ENCODE data around the gene LARGE1. TPM values are rescaled to one million over a fixed set of nuclear protein-coding genes. Genes with fewer than 3 reads are reported as not detected.

LARGE1 gene
- total and polyA plus RNA-seq, 9 of the 15 experiments (the other 6 are each of a cell fraction or from before 2014, with no cell fraction given) = 0.01 to 0.66 (median 0.14) TPM; not detected in 2

DNA sequence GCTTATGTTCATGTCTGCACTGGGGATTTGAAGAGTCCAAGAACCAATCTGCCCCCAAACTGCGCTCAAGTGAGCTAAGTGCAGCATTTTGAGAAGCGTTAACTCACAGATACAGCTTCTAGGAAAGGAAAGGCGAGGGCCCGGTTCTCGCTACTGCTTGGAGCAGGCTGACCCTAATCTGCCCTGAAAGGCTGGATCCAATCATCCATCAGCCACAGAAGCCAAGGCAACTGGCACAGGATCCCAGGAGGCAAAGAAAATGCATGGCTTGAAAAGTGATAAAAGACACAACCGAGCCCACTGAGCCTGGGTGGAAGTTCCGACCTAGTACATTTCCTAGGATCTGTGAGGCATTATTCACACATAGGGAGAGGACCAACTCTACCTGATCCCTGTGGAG, 174.8 kb downstream of the LARGE1 start:
- in situ Hi-C loops (cut with MboI) = no loop called here
- Histone ChIP-seq H3K9me1 (ENCODE audit: control insufficient read depth, insufficient read depth, low read length) (no peaks in the 10 kb centered on the region), H3K27ac (ENCODE audit: extremely low read depth, low read depth, low read length) (no peak overlapping the region), H3K27me3 (ENCODE audit: control insufficient read depth in 2 of 2, insufficient read depth in 2 of 2, low read length in 2 of 2) (no peaks in the 10 kb centered on the region), H2AFZ (ENCODE audit: low read depth, low read length) (no peak overlapping the region), H3K4me1 (replicated peaks in 1 of 2; ENCODE audit: control insufficient read depth in 2 of 2, insufficient read depth in 2 of 2, low read length in 2 of 2) (no peaks in the 10 kb centered on the region), H4K20me1 (replicated peaks; ENCODE audit: control insufficient read depth, insufficient read depth, low read length) (no peaks in the 10 kb centered on the region), H3K9ac (ENCODE audit: insufficient read depth in 1 of 2, low read depth in 2 of 2, low read length in 2 of 2) (no peak overlapping the region), H3K4me2 (ENCODE audit: insufficient read depth, low read length) (no peak overlapping the region), H3K4me3 (no peak overlapping the region), H3K36me3 (ENCODE audit: control insufficient read depth, insufficient read depth, low read length) (no peaks in the 10 kb centered on the region), H3K79me2 (ENCODE audit: control insufficient read depth, insufficient read depth, low read length) (no peaks in the 10 kb centered on the region), H3K9me3 (replicated peaks; ENCODE audit: control insufficient read depth, insufficient read depth, low read depth, low read length) (no peaks in the 10 kb centered on the region)
- WGBS (ENCODE audit: insufficient coverage, low coverage, missing lambda C conversion rate) = 0% methylated on average over 6 of the region's 7 CpGs
- ChIA-PET CTCF (ENCODE audit: low intra/inter-chr PET ratio) (no interaction called here), POLR2A (no interaction called here)
- intact Hi-C loops (cut with micrococcal nuclease) = no loop called here
- BruUV-seq (replicated peaks) = no TSS peak
- TF ChIP-seq GATAD2B (IDR thresholded peaks at IDR 0.05; ENCODE audit: borderline replicate concordance) = no peak
- no peak for TF ChIP-seq NELFE (IDR thresholded peaks at IDR 0.05; ENCODE audit: insufficient read depth, insufficient read length)
- TF ChIP-seq RBFOX2 (IDR thresholded peaks at IDR 0.05; ENCODE audit: low read depth, low read length) = no peak
- no peak for TF ChIP-seq MAZ (CRISPR knock-in tag; conservative IDR thresholded peaks at IDR 0.05 in 1 of 2, IDR thresholded peaks at IDR 0.05 in 1 of 2)
- TF ChIP-seq ZNF583 (CRISPR knock-in tag; IDR thresholded peaks at IDR 0.05) = no peak
- no peak for TF ChIP-seq SRSF7 (optimal IDR thresholded peaks at IDR 0.05; ENCODE audit: low read depth, low read length)
- no peak for TF ChIP-seq SNIP1 (IDR thresholded peaks at IDR 0.05; ENCODE audit: low read depth)
- TF ChIP-seq CBFB (CRISPR knock-in tag; IDR thresholded peaks at IDR 0.05) = no peak
- no peak for TF ChIP-seq ZZZ3 (IDR thresholded peaks at IDR 0.05)
- TF ChIP-seq ZNF184 (CRISPR knock-in tag; IDR thresholded peaks at IDR 0.05) = no peak
- TF ChIP-seq MXI1 (IDR thresholded peaks at IDR 0.05; ENCODE audit: low read depth, low read length) = no peak
- DNase-seq (ENCODE audit: extremely low read depth in 1 of 4, low spot score in 3 of 4) = no peak
- no peak for FAIRE-seq
- no peak for ATAC-seq

Data from K562 (cell line).